PC-9 (cell line): ENCODE measurements around the gene SPATA3. TPM values are rescaled to one million over a fixed set of nuclear protein-coding genes. Genes with fewer than 3 reads are reported as not detected.

Source experiments
- BruUV-seq: library from RNA; stranded (reverse); fragments of 400-500 nt; replicated peaks from 2 replicates; lab custom pipeline; 2021; lab: Mats Ljungman, UMichigan
- CTCF ChIA-PET: fragments of 300-600 bp; sonication (Branson Sonifier 250); formaldehyde crosslinking; loops from one replicate; lab custom pipeline; 2022; ENCODE audit warnings: antibody characterized with exemption; lab: Charles Lee
- POLR2A ChIA-PET: fragments of 300-600 bp; sonication (Branson Sonifier 250); formaldehyde crosslinking; loops from one replicate; lab custom pipeline; 2022; ENCODE audit warnings: antibody characterized with exemption; ENCODE audit not compliant: unreplicated experiment; lab: Charles Lee
- DNase-seq, 2 experiments: peaks; one replicate each; pipeline versions ENCODE4 v3.0.0 to v3.0.0-alpha.2; 2015 to 2022; ENCODE audit warnings: mixed read lengths in 1 of 2
- H2AFZ ChIP-seq: fragments of 200-600 bp; sonication (generic); 2 replicates; pipeline ENCODE4 v1.8.1; 2017; ENCODE audit warnings: antibody characterized with exemption
- H3F3A ChIP-seq: fragments of 200-600 bp; sonication (generic); 2 replicates; pipeline ENCODE4 v1.8.1; 2017; ENCODE audit warnings: antibody characterized with exemption, mild to moderate bottlenecking, low read depth; ENCODE audit not compliant: insufficient read depth
- H3K27ac ChIP-seq: fragments of 200-600 bp; sonication (generic); 2 replicates; pipeline ENCODE4 v1.6.1; 2016; ENCODE audit warnings: mixed run types
- H3K27me3 ChIP-seq: fragments of 200-600 bp; sonication (generic); 2 replicates; pipeline ENCODE4 v1.6.1; 2016; ENCODE audit warnings: low read depth, mixed run types; ENCODE audit not compliant: insufficient read depth
- H3K36me3 ChIP-seq: fragments of 200-600 bp; sonication (generic); 2 replicates; pipeline ENCODE4 v1.6.1; 2016; ENCODE audit warnings: low read depth, mixed run types
- H3K4me1 ChIP-seq: fragments of 200-600 bp; sonication (generic); replicated peaks from 2 replicates; pipeline ENCODE4 v1.6.1; 2016; ENCODE audit warnings: mixed run types; ENCODE audit not compliant: insufficient read depth
- H3K4me2 ChIP-seq: fragments of 200-600 bp; sonication (generic); 2 replicates; pipeline ENCODE4 v1.6.1; 2017; ENCODE audit warnings: mixed run types
- H3K4me3 ChIP-seq: fragments of 200-600 bp; sonication (generic); 2 replicates; pipeline ENCODE4 v1.6.1; 2016; ENCODE audit warnings: mixed run types
- H3K79me2 ChIP-seq: fragments of 200-600 bp; sonication (generic); 2 replicates; pipeline ENCODE4 v1.6.1; 2017; ENCODE audit warnings: low read depth, mixed run types
- H3K9me2 ChIP-seq: fragments of 200-600 bp; sonication (generic); 2 replicates; pipeline ENCODE4 v1.8.1; 2017; ENCODE audit warnings: mild to moderate bottlenecking; ENCODE audit not compliant: insufficient read depth
- H3K9me3 ChIP-seq: fragments of 200-600 bp; sonication (generic); 2 replicates; pipeline ENCODE4 v1.8.1; 2016; ENCODE audit warnings: low read depth; ENCODE audit not compliant: insufficient read depth
- H4K20me1 ChIP-seq: fragments of 200-600 bp; sonication (generic); 2 replicates; pipeline ENCODE4 v1.8.1; 2017; ENCODE audit not compliant: insufficient read depth
- EZH2 ChIP-seq: fragments of 200-600 bp; sonication (generic); IDR thresholded peaks from 2 replicates; pipeline ENCODE4 v1.8.0; 2017; ENCODE audit warnings: antibody characterized with exemption, low read depth
- intact Hi-C: fragments of 100-400 bp; cut with micrococcal nuclease; formaldehyde crosslinking; loops from one replicate; pipeline ENCODE4 v1.10.0; 2022; ENCODE audit not compliant: unreplicated experiment
- total RNA-seq: library from RNA; stranded (reverse); gene quantifications from 2 replicates; pipeline ENCODE4 v1.2.3, GENCODE V29; 2021
- TF ChIP-seq, protein P1 (sequence below): fragments of 200-600 bp; sonication (generic); conservative IDR thresholded peaks from 2 replicates; pipeline ENCODE4 v1.6.1; 2017; ENCODE audit warnings: mixed run types, antibody characterized with exemption, mild to moderate bottlenecking, moderate library complexity

Gene SPATA3
- total RNA-seq, 1 experiment from 2014 or later = not detected

- TF ChIP-seq, protein P1, sequence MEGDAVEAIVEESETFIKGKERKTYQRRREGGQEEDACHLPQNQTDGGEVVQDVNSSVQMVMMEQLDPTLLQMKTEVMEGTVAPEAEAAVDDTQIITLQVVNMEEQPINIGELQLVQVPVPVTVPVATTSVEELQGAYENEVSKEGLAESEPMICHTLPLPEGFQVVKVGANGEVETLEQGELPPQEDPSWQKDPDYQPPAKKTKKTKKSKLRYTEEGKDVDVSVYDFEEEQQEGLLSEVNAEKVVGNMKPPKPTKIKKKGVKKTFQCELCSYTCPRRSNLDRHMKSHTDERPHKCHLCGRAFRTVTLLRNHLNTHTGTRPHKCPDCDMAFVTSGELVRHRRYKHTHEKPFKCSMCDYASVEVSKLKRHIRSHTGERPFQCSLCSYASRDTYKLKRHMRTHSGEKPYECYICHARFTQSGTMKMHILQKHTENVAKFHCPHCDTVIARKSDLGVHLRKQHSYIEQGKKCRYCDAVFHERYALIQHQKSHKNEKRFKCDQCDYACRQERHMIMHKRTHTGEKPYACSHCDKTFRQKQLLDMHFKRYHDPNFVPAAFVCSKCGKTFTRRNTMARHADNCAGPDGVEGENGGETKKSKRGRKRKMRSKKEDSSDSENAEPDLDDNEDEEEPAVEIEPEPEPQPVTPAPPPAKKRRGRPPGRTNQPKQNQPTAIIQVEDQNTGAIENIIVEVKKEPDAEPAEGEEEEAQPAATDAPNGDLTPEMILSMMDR = no peak
- no peak for TF ChIP-seq EZH2
- CTCF ChIA-PET = no interaction called here
- POLR2A ChIA-PET = no interaction called here
- intact Hi-C loops = no loop called here
- H3K36me3 ChIP-seq = no peaks in the 10 kb centered on the region
- H3K4me3 ChIP-seq = no peak overlapping the region
- DNase-seq = no peak
- H3K9me3 ChIP-seq = no peaks in the 10 kb centered on the region
- H3F3A ChIP-seq = no peaks in the 10 kb centered on the region
- no peaks in the 10 kb centered on the region for H3K79me2 ChIP-seq
- H3K9me2 ChIP-seq = no peaks in the 10 kb centered on the region
- H3K4me1 ChIP-seq = no peaks in the 10 kb centered on the region
- H3K27me3 ChIP-seq = peaks cover 18% of the 10 kb centered on the region; the same call in 1 of the 2 replicates
- no peak overlapping the region for H2AFZ ChIP-seq
- H4K20me1 ChIP-seq = no peaks in the 10 kb centered on the region
- H3K4me2 ChIP-seq = no peak overlapping the region
- H3K27ac ChIP-seq = no peak overlapping the region
- no TSS peak for BruUV-seq
Observed at GRCh38 chr2:231037731-231038482, 42.0 kb downstream of the SPATA3 start.

DNA sequence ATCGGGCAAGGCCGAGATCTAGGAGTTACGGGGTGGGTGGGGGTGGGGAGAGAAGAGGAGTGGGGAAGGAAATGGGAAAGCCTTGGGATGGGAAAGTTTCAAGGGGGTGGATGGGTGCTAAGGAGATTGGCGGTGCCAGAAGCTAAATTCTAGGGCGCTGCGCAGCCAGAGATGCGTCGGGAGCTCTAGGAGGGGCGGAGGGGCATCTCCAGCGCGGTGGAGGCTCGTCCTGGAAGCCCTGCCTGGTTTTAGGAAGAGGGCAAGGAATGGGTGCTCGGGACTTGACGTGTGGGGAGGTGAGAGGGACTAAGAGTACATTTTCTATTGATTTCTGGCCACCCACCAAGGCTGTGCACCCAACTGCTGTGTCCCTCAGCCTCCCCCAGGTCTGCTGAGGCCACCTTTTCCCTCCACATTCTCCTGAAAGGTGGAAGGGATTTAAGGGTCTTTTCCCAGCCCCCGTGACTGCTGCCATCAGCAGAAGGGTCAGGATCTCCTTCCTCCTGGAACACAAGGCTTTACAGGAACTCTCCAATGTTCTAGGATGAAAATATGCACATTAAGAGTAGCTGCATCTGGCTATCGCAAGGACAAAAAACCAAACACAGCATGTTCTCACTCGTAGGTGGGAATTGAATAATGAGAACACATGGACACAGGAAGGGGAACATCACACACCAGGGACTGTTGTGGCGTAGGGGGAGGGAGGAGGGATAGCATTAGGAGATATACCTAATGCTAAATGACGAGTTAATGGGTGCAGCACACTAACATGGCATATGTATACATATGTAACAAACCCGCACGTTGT, 42.8 kb downstream of the SPATA3 start:
- no peak overlapping the region for H3K27ac ChIP-seq
- no peaks in the 10 kb centered on the region for H3K9me2 ChIP-seq
- CTCF ChIA-PET = no interaction called here
- peaks cover 18% of the 10 kb centered on the region; the same call in 1 of the 2 replicates for H3K27me3 ChIP-seq
- no peaks in the 10 kb centered on the region for H3K9me3 ChIP-seq
- BruUV-seq = no TSS peak
- H4K20me1 ChIP-seq = no peaks in the 10 kb centered on the region
- no peak overlapping the region for H2AFZ ChIP-seq
- no peaks in the 10 kb centered on the region for H3K79me2 ChIP-seq
- H3K4me3 ChIP-seq = no peak overlapping the region
- H3F3A ChIP-seq = no peaks in the 10 kb centered on the region
- no peak for TF ChIP-seq EZH2
- TF ChIP-seq, protein P1 = no peak
- no peak overlapping the region for H3K4me2 ChIP-seq
- H3K36me3 ChIP-seq = no peaks in the 10 kb centered on the region
- no peak for DNase-seq
- intact Hi-C loops = no loop called here
- POLR2A ChIA-PET = no interaction called here
- no peaks in the 10 kb centered on the region for H3K4me1 ChIP-seq

DNA sequence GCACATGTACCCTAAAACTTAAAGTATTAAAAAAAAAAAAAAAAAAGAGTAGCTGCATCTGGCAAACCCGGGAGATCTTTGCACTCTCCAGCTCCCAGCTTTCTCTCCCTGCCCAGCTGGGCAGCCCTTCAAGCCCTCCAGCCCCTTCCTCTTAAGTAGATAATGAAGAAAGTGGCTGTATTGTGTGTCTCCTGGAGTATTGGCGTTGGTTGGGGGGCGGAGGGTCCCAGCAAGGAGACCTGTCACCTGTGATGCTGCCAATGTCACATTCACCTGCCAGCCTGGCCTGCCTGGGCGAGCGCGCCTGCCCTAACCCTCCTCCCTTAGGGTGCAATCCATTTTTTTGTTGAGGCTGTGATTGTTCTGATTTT, 43.4 kb downstream of the SPATA3 start:
- Histone ChIP-seq H3K36me3 (no peaks in the 10 kb centered on the region), H3F3A (no peaks in the 10 kb centered on the region), H3K9me2 (no peaks in the 10 kb centered on the region), H4K20me1 (no peaks in the 10 kb centered on the region), H3K79me2 (no peaks in the 10 kb centered on the region), H2AFZ (no peak overlapping the region), H3K27ac (no peak overlapping the region), H3K4me1 (no peaks in the 10 kb centered on the region), H3K4me3 (no peak overlapping the region), H3K9me3 (no peaks in the 10 kb centered on the region), H3K27me3 (peaks cover 18% of the 10 kb centered on the region; the same call in 1 of the 2 replicates), H3K4me2 (no peak overlapping the region)
- intact Hi-C loops = no loop called here
- no TSS peak for BruUV-seq
- no peak for TF ChIP-seq EZH2
- TF ChIP-seq, protein P1 = no peak
- POLR2A ChIA-PET = no interaction called here
- CTCF ChIA-PET = no interaction called here
- no peak for DNase-seq
